WERI-Rb-1 (cell line): ENCODE results near the gene SPTBN1.

ENCODE experiments used
- DNase-seq: peaks from one replicate; pipeline ENCODE4 v3.0.0-alpha.2; 2020
- H3K27ac ChIP-seq: fragments of 250-450 bp; sonication (Bioruptor Pico); 2 replicates; pipeline ENCODE4 v1.5.1; 2020; ENCODE audit warnings: mild to moderate bottlenecking, moderate library complexity
- H3K27me3 ChIP-seq: fragments of 250-450 bp; sonication (Bioruptor Pico); 2 replicates; pipeline ENCODE4 v1.5.1; 2021; ENCODE audit warnings: mild to moderate bottlenecking, low read depth, moderate library complexity; ENCODE audit not compliant: insufficient read depth, severe bottlenecking
- H3K36me3 ChIP-seq: fragments of 250-450 bp; sonication (Bioruptor Pico); 2 replicates; pipeline ENCODE4 v1.5.1; 2020; ENCODE audit warnings: mild to moderate bottlenecking, moderate library complexity
- H3K4me3 ChIP-seq: 2 replicates; pipeline ENCODE4 v1.5.1; 2011; ENCODE audit warnings: low read depth, mild to moderate bottlenecking, control low read depth, low read length
- H3K9me3 ChIP-seq: fragments of 250-450 bp; sonication (Bioruptor Pico); 2 replicates; pipeline ENCODE4 v1.5.1; 2021; ENCODE audit warnings: mild to moderate bottlenecking, moderate library complexity; ENCODE audit not compliant: severe bottlenecking
- CTCF ChIP-seq: IDR thresholded peaks from 2 replicates; pipeline ENCODE4 v1.5.1; 2011; ENCODE audit warnings: low read depth, mild to moderate bottlenecking, control low read depth, inconsistent platforms, low read length

The SPTBN1 gene

GRCh38 chr2:54599914-54600313 is 143.8 kb downstream of the SPTBN1 start:
- peaks cover 51% of the 10 kb centered on the region for H3K36me3 ChIP-seq
- H3K9me3 ChIP-seq = no peaks in the 10 kb centered on the region
- no peak for TF ChIP-seq CTCF
- no peaks in the 10 kb centered on the region for H3K27me3 ChIP-seq
- DNase-seq = no peak
- no peak overlapping the region for H3K4me3 ChIP-seq
- H3K27ac ChIP-seq = no peak overlapping the region; the same call in 1 of the 2 replicates

DNA sequence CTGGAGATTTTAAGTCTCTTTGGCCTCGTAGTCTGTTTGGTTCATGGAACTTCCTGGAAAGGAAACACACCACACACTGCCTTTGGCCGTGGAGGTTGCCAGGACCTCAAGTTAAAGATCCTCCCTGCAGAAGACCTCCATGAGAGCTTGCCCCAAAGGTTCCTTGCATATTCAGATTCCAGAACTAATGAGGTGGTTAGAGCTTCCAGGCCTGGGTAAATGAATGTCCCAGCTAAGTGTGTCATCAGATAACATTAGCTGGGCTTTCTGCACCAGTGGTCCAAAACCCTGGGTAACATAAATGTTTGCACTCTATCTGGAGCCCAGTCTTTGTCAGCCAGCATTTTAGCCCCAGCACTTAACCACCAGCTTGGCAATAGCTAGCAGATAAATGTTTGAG is 145.2 kb downstream of the SPTBN1 start:
- no peak for DNase-seq

DNA sequence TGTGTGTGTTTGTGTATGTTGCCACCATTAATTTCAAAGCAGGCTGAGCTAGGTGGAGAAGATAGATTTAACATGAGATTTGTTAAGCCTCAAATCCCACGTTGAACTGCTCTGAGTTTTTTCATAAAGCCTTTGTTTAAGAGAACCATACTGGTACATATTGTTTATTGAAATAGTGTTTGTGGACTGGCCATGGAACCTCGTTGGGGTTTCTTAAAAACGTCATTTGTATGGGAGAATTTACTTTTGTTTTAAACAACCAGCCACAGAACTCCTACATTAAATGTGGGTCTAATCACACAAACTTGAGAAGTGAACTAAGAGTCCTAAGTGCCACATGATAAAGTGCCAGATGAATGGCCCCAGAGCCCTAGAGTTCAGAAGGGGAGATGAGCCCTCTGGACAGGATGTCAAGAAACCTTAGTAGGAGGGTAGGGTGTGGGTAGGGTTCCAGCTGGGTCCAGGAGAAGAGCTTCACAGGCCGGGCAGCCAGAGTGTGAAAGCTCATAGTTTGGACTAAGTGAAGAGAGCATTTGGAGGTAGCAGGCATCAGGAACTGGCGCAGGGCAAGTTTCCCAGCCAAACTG is 146.7 kb downstream of the SPTBN1 start:
- Histone ChIP-seq H3K4me3 (no peak overlapping the region), H3K27ac (no peak overlapping the region), H3K27me3 (no peaks in the 10 kb centered on the region), H3K9me3 (no peaks in the 10 kb centered on the region), H3K36me3 (peaks cover 41% of the 10 kb centered on the region)
- no peak for DNase-seq
- no peak for TF ChIP-seq CTCF

More for the DNA sequence above, 145.2 kb downstream of the SPTBN1 start:
- Histone ChIP-seq H3K9me3 (no peaks in the 10 kb centered on the region), H3K27ac (no peak overlapping the region), H3K36me3 (peaks cover 41% of the 10 kb centered on the region), H3K4me3 (no peak overlapping the region), H3K27me3 (no peaks in the 10 kb centered on the region)
- no peak for TF ChIP-seq CTCF

DNA sequence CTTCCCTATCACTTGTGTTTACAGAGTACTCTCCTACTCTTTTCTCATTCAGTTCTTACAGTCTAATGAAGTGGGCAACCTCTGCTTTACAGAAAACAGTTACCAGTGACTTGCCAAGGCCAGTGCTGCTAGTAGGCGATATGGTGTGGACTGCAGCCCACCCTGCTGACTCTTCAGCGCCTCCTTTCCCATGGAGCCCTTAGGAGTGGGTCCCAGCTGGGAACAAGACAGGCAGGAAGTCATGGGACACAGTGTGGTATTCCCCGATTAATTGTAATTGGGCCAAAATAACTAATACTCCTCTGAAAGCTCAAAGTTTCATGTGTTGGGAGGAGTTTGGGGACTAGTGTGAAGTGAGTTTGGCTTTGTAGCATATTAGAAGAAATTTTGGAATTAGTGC is 147.2 kb downstream of the SPTBN1 start:
- TF ChIP-seq CTCF = no peak
- H3K27ac ChIP-seq = no peak overlapping the region
- no peak overlapping the region for H3K4me3 ChIP-seq
- no peaks in the 10 kb centered on the region for H3K9me3 ChIP-seq
- no peak for DNase-seq
- H3K27me3 ChIP-seq = no peaks in the 10 kb centered on the region
- H3K36me3 ChIP-seq = peaks cover 41% of the 10 kb centered on the region

DNA sequence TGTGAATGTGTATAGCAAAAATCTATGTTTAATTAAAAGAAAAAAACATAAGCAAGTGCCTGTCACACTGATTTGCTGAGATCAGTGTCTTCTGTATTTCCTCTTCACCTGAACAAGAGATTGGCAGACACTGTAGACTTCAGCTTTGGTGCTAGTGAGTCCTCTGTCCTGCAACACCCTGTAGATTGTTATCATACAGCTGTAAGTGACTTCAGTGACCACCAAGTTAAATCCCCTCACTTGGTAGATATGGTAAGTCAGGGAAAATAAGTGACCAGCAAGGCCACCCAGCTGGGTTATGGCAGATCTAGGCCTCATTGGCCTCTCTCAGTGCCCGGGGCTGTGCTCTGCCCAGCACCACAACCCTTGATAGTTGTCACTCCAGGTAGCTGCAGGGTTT is 147.7 kb downstream of the SPTBN1 start:
- Histone ChIP-seq H3K27ac (no peak overlapping the region), H3K4me3 (no peak overlapping the region), H3K36me3 (peaks cover 37% of the 10 kb centered on the region), H3K27me3 (no peaks in the 10 kb centered on the region), H3K9me3 (no peaks in the 10 kb centered on the region)
- no peak for DNase-seq
- TF ChIP-seq CTCF = no peak

DNA sequence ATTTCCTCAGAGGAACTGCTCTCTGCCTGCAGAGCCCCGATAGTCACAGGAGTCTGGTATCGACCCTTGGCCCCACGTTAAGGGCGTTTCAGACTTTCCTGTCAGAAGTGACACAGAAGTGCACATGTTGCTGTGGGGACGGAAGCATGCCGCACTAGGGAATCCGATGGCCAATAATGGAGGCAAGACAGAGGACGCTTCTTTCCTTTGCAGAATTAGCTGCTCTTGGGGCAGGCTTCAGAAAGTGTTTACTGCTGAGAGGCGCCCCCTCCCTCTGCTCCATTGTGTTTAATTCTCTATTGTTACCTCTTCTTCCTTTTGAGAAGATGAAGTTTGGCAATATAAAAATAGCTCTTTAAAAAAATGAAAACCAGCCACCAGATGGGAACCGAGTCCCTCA is 148.7 kb downstream of the SPTBN1 start:
- H3K27ac ChIP-seq = no peak overlapping the region
- no peak for DNase-seq

More for the DNA sequence above, 148.7 kb downstream of the SPTBN1 start:
- H3K36me3 ChIP-seq = peaks cover 26% of the 10 kb centered on the region
- no peak for TF ChIP-seq CTCF
- H3K4me3 ChIP-seq = no peak overlapping the region
- H3K9me3 ChIP-seq = no peaks in the 10 kb centered on the region
- no peaks in the 10 kb centered on the region for H3K27me3 ChIP-seq
